SH-SY5Y (cell line): ENCODE data around the gene ARHGAP21.

ENCODE experiments used
- GATA2 ChIP-seq: IDR thresholded peaks from 2 replicates; pipeline ENCODE4 v1.6.1; 2011; ENCODE audit warnings: mild to moderate bottlenecking, low read depth, low read length
- GATA3 ChIP-seq: IDR thresholded peaks from 2 replicates; pipeline ENCODE4 v1.6.1; 2011; ENCODE audit warnings: low read depth, mild to moderate bottlenecking, low read length, moderate library complexity

Gene ARHGAP21

DNA sequence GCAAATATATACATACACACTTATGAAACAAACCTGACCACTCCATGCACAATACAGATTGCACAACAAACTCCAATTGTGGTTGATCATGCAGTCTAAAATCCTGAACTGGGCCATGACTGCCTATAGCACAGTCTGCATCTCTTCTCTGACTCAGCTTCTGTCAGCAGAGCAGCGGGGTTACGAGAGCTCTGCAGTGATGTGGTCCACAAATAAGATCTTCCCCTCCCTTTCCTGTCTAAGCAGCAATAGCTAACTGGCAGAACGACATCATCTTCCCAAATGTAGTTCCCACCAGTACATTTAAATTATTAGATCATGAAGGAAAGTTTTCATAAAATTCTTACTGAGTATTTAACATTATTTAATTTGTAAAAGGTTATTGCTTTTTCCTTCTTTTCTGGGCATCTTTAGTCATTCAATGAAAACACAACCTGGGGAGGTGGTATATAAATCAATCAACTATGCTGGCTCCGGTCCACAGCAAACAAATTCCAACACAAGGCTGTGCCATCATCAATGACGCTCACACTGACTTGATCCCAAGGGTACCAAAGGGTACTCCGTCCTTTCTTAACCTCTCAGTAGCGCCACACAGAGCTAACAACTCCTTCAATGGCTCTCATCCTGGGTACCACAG, 17.1 kb downstream of the ARHGAP21 start:
- no peak for TF ChIP-seq GATA3
- TF ChIP-seq GATA2: no peak

DNA sequence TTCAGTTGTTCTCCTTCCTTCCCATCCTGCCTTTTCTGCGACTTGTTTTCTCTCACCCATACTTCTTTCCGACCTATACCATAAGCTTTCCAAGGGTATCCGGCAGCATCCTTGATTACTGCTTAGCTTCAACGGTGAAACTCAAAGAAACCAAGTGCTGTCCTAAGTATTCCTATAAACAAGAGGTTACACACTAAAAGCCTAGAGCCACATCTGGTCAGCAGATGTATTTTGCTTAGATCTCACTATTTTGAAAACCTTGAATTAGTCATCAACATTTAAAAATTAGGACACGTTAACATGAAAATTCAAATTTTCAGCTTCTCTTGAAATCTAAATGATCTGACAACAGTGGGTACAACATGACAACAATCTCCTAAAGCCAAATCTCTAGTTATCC, 20.0 kb downstream of the ARHGAP21 start:
- no peak for TF ChIP-seq GATA2
- no peak for TF ChIP-seq GATA3

DNA sequence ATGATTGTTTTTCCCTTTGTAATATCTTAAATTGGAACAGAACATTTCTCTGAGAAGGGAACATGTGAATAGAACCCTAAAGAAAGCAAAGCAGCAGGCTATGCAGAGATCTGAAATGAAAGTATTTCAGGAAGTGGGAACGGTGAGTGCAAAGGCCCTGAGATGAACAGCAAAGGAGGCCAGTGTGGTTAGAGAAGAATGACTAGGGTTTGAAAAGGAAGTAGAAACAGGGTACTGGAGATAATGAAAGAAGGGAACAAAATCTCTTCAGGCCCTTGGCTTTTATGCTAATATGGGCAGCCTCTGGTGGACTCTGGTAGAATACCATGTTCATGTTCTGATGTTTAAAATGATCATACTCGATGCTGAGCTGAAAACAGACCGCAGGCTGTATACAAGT, 22.2 kb downstream of the ARHGAP21 start:
- TF ChIP-seq GATA2: no peak

DNA sequence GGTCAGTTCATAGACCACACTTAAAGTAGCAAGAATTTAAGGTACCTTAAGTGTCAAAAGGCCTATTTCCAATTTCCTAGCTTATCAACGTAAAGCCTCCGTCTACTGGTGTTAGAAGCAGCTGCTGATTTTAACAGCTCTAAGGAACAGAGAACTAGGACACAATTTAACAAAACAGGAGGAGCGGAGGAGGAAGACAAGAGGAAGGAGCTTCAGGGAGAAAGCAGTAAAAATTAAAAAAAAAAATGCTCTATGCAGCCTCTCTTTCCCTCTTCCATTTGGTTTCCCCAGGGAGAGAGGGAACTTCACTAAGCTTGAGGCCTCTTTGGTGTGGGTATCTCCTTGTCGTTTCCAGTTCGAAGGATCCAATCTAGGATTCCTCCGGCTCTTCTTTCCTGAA, 22.7 kb downstream of the ARHGAP21 start:
- no peak for TF ChIP-seq GATA3
- no peak for TF ChIP-seq GATA2

DNA sequence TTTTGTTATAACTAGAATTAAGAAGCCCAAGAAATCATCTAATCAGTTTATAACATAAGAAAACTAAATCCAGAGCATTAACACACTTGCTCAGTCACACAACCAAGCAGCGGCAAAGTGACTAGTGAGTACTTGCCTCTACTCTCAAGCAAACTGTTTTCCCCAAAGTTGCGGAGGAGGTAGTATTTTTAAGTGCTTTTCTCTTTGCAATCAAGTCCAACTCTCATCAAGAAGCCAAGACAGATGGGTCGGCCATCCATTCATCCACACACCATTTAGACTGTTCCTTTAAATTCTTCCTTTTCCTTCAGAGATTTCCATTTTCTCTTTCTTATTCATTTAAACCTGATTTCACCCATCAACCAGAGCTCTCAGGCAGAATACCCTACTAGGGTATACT, 25.4 kb downstream of the ARHGAP21 start:
- TF ChIP-seq GATA2: no peak
- no peak for TF ChIP-seq GATA3

DNA sequence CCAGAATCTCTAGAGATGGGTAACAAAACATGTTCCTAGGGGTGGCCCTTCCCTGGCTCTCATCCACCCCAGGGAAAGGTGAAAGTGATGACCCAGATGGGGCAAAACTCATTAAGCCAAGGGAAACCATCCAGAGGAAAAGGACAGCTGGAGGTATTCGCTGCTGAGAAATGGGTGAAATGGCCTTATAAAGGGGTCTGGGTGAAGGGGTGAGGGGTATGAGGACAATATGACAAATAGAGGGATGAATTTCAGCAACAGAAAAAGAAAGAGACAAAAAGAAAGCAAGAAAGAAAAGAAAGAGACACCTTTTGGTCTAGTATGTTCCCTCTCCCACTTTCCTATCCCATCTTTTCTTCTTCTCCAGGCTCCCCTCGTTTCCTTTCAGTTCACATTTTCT, 26.6 kb downstream of the ARHGAP21 start:
- TF ChIP-seq GATA2: no peak
- no peak for TF ChIP-seq GATA3

DNA sequence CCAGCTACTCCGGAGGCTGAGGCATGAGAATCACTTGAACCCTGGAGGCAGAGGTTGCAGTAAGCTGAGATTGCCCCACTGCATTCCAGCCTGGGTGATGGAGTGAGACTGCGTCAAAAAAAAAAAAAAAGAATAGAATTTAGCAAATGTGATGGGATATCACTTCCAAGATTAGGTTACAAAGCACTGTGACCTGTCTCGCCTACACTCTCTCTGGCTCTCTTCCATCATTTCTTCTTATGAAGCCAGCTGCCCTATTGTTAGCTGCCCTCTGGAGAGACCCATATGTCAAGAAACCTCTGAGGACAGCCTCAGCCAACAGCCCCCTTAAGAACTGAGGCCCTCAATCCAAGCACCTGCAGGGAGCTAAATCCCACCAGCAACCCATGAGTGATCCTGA, 28.2 kb downstream of the ARHGAP21 start:
- TF ChIP-seq GATA2 (no peak), GATA3 (no peak)

DNA sequence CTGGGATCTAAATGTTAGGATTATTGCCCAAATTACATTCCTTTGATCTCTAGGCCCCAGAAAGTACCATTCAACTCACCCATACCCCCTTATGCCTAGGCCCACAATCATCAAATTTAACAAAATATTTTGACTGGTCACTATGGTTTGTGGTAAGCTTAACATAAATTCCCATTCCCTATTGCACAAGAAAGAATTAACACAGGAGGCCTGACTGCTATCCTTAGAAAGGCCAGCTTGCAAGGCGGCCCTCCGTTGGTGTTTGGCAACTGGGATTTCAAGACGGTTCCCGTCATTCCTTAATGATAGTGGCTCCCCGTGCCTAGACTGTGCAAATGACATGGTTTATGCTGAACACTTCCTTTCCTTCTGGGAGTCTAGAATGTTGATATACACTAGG, 29.6 kb downstream of the ARHGAP21 start:
- TF ChIP-seq GATA3 (no peak), GATA2 (no peak)

DNA sequence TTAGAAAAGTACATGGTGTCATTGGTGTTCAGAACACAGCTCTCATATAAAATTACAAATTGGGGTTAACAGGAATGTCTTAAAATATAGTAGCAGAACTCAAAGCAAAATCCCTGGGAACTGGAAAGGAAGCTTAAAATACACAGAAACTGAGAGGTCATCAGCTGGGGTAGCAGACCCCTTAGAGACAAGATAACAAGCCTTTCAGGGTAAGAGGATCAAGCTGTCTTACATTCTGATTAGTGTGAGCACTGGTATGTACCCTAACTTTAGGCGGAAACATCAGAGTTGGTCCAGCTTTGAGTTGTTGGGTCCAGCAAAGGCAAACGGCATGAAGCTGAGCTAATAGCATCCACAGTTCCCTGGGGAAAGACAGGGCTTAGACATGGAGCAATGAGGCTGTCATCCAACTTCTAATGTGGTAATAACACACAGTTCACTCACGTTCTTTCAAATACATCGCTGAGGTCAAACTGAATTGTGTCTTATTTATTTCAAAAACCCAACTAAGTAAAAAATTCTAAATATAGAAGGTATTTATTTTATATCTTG, 32.6 kb downstream of the ARHGAP21 start:
- no peak for TF ChIP-seq GATA2
- no peak for TF ChIP-seq GATA3

DNA sequence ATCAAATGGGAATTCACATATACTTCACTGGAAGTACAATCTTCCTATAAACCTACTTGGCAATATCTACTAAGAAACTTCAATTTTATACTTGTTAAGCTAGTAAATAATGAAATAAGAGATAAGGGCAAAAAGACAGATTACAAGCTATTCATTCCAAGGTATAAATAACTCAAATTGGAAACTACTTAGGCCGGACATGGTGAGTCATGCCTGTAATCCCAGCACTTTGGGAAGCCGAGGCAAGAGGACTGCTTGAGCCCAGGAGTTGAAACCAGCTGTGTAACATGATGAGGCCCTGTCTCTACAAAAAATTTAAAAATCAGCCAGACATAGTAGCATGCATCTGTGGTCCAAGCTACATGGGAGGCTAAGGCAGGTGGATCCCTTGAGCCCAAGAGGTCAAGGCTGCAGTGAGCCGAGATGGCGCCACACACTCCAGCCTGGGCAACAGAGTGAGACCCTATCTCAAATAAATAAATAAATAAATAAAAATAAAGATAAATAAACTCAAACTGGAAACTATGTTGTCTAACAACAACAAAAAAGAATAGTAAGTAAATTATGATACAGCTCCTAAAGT, 37.6 kb downstream of the ARHGAP21 start:
- no peak for TF ChIP-seq GATA2

DNA sequence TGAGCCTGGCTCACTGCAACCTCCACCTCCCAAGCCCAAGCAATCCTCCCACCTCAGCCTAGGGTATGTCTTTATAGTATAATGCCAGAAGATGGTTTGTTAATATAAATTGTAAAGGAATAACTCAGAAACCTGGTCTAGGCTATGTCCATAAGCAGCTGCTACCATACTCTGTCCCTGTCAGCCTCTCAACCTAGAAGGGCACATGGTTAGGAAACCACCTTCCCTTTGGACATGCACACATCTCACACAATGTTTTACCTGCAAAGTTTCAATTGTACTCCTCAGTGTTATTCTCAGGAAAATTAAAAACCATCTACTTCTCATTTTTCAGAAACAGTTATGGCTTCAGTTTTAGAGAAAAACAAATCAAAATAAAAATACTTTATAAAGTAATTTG, 40.1 kb downstream of the ARHGAP21 start:
- TF ChIP-seq GATA2: no peak
- no peak for TF ChIP-seq GATA3

DNA sequence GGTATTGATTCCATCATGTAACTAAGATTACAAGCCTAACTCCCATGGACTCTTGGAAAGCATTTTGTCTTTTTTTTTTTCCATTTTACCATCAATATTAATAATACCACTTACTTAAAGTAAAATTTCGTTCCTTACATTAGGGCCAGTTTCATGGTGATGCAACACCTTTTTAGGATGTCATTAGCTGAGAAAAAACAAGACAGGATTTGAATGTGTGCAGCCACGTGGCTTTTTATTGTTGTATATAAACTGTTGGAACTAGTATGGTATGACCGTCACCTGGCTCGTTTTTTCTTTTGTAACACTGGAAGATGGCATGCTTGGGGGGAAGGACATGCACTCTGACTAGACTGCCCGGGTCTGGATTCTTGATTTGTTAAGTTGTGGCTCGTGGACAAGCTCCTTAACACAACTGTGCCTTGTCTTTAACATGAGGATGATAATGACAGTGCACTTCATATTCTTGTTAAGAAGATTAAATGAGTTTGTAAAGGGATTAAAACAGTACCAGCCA, 42.1 kb downstream of the ARHGAP21 start:
- no peak for TF ChIP-seq GATA3
- TF ChIP-seq GATA2: no peak

DNA sequence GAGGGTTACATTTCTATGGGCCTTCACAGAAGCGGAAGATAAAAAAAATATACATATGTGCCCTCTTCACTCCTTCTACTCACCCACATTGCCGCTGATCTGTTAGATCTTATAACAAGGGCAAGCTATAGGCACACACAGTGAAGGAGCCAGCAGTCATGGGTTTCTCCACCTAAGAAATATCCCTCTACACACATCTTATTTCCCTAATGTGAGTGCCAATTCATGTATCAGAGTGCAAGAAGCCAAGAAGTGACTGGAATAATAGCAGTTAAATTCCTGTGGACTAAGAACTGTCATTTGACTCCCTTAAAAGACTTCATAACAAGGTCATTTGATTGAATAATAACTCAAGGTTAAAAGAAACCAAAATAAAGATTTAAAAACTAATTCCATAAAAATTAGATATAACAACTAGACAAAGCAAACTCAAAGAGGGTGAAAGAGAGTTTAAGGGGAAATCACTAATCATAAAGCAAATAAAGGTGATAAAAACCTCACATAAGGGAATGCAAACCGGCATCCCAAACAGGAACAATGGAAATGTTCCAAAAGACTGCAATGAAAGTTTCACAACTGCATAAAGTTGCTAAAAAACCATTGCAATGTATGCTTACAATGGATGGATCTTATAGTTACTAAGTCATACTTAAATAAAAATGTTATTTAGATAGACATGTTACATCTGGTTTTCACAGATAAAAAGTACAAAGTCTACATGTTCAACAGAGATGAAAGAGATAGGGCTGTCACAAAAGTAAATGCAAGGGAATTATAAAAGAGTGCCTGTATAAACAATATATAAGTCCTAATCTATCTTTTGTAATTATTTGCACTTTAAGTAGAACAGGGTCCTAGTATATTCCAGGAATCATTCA, 42.8 kb downstream of the ARHGAP21 start:
- TF ChIP-seq GATA2: no peak
- no peak for TF ChIP-seq GATA3

DNA sequence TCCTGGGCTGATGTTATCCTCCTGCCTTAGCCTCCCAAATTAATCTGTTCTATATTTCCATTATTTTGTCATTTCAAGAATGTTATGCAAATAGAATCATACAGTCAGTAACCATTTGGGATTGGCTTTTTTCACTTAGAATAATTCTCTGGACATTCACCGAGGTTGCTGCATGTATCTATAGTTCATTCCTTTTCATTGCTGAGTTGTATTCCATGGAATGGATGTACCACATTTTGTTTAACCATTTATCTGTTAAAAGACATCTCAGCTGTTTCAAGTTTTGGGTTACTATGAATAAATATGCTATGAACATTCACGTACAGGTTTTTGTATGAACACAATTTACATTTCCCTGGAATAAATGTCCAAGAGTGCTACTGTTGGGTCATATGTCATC, 44.9 kb downstream of the ARHGAP21 start:
- TF ChIP-seq GATA2 (no peak), GATA3 (no peak)

DNA sequence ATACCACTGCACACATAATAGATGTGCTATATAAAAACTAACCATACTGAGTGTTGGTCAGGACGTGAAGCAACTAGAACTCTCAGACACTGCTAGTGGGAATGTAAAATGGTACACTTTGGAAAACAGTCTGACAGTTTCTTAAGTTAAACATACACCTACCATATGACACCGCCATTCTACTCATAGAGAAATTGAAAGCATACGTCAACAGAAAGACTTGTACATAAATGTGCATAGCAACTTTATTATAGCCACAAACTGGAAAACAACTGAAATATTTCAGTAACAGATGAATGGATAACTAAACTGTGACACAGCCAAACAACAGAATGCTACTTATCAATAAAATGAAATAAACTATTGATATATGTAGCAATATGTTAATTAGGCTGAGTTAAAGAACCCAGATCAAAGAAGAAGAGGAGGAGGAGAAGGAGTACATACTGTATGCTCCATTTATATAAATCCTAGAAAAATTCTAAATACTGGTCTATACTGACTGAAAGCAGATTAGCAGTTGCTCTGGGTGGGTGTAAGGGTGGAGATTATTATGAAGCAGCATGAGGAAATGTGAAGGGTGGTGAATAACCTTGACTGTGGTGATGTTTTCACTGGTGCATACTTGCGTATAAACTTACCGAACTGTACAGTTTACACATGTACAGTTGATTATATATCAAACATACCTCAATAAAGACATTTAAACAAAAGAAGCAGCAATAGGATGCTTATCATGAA, 48.6 kb downstream of the ARHGAP21 start:
- TF ChIP-seq GATA2 (no peak), GATA3 (no peak)
